Iris pigment epithelial cell (primary cell): Measurements from ENCODE around the gene AKAP8L.
A peak's percentile ranks its signal among the peaks of the same experiment; 100 is the strongest.
"Not testable (repeated sequence)": the region's sequence is repeated elsewhere in the genome, so short reads cannot be mapped to it uniquely, and the experiment has no call there.

Experiments used
- DNase-seq: peaks from one replicate; pipeline ENCODE4 v3.0.0-alpha.2; 2011; ENCODE audit warnings: low read depth

Gene AKAP8L

DNA sequence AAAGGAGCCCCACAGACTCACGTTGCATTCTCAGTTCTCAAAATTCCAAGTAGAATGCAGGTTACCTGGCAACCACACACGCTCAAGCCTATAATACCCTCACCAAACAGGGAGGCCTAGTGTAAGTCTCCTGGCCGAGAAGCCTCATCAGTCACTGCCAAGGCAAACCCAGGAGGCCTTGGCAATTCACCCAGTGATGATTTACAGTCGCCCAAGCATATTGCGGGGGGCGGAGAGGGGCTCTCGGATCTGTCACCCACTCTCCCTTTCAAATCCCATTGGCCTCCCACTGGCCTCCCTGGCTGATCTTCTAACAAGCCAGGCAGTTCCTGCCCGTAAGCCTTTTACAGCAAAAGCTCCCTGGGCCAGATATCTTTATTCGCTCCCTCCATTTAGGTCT lies 1.1 kb downstream of the AKAP8L start:
- peak; percentile 34 for DNase-seq

DNA sequence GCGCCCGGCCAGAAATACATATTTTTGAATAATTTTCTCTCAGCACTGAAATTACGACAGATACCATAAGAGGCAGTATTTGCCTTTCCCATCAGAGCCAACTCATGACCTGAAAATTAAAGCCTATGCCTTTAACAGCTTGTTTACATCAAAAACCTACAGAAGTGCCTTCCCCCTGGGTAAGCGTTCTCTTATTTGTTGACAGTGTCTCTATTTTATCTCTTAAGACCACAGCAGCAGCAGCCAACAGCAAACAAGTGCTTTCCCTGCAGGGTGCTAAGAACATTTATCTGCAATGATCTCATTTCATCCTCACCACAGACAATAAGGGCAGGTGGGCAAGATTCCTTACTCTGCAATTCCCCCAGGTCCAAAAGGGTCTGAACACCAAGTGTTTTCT lies 6.0 kb downstream of the AKAP8L start:
- DNase-seq = no peak

DNA sequence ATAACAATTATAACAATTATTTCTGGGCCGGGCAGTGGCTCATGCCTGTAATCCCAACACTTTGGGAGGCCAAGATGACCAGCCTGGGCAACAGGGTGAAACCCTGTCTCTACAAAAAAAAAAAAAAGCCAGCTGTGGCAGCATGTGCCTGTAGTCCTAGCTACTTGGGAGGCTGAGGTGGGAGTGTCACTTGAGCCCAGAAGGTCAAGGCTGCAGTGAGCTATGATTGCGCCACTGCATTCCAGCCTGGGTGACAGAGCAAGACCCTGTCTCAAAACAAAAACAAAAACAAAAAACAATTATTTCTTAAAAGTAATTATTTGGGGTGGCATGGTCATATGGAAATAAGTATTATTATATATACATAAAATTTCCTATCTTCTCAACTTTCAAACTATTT lies 7.4 kb downstream of the AKAP8L start:
- DNase-seq = not testable (repeated sequence)

DNA sequence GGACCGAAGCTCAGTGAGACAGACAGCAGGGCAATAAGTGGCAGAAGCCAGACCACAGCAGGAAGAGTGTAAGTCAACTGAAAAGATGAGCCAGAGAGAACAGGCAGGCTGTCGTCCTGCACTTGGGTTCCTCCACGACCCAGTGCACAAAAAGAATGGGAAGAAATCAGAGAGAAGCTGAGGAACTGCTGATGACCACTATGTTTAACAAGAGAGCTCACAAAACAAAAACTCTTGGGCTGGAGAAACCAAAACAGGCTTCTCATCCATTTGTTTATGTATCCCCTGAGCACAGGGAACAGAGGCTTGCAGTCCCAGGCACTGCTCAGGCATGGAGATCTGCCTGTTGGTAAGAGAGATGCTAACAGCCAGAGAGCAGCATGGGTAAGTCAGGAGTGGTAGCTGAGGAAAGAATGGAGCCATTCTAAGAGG lies 14.0 kb downstream of the AKAP8L start:
- DNase-seq = no peak

DNA sequence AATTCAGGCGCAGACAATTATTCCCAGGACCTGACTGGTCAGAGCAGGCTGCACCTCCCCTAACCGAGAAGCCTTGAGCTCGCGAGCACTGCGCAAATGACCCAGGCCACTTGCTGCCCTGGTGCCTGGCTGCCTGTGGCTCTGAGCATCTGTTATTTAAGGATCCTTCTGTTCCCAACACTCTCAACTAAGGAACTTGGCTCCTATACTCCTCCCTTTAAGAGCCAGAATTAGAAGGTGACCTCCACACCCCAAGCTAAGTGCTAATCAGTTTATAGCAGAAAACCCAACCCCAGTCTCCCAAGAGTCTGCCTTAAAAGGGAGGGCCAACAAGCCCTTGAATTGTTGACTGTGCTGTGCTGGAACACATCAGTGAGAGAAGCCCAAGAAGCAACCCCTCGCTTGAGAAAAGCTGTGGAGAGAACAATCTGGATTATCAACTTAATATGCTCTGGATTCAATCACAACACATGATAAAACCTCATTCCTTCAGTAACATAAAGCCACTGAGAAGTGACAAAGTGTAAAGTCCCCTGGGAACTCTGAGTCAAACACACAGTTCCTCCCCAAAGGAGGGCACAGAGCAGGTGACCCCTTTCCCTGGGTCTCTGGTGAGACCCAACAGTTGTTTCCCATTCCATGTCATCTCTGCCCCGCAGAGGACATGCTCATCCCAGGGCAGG lies 14.6 kb downstream of the AKAP8L start:
- DNase-seq = no peak

DNA sequence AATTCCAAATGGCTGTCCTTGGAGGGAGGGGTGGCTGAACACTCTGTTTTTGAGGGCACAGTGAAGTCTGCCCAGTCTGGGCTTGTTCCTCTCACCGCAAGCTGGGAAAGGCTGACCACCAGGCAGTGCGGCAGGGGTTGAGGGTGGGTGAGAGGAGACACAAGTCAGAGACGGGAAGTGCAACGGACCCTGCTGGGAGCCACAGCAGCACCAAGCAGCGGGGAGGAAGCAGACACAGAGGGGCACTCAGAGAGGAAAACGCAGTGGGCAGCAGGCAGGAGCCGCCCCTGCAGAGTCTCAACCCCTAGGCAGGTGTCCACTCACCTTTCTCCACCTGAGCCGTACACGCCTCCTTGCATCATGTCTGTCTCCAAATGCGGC lies 15.6 kb downstream of the AKAP8L start:
- no peak for DNase-seq

DNA sequence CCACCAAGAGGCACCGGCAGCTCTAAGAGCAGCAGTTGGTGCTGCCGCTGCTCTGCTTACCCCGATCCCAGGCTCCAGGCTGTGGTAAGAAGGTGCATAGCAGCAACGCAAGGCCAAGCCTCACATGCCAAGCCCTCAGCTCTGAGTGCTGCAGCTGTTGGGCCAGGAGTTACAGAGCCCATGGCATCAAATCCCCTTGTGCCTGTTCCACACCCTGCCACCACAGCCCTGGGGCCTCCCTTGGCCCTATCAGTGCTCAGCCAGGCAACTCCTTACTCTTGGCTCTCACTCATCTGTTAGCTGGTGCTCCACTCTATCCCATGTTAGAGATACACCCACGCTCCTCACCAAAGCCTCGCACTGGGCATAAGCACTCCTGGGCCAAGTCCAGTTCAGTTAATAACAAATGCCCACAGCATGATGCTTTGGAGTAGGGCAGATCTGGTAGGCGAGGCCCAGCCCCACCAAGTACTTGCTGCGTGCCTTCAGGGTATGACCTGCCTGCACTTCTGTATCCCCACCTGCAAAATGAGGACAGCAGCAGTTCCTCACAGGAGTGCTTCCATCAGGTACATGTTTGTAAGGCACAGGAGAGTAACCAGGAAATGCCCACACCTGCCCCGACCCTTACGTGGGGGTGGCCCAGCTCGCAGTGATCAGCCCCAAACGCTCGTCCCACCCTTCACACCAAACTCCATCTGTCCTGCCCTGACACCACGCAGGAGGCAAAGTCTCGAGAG lies 16.2 kb downstream of the AKAP8L start:
- DNase-seq = no peak

DNA sequence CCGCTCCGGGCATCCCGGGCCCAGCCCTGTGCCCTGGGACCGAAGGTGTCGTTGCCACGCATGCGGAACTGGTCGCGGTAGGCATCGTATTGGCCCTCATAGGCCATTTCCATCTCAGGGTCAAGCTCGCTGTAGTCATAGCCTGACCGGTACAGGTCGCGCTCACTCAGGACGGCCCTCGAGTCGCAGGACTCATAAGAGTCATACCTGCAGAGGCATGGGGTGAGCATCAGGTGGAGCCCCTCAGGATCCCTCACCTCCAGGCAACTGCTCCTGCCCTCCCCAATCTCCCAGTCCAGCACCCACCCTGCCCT lies 17.4 kb downstream of the AKAP8L start:
- no peak for DNase-seq

DNA sequence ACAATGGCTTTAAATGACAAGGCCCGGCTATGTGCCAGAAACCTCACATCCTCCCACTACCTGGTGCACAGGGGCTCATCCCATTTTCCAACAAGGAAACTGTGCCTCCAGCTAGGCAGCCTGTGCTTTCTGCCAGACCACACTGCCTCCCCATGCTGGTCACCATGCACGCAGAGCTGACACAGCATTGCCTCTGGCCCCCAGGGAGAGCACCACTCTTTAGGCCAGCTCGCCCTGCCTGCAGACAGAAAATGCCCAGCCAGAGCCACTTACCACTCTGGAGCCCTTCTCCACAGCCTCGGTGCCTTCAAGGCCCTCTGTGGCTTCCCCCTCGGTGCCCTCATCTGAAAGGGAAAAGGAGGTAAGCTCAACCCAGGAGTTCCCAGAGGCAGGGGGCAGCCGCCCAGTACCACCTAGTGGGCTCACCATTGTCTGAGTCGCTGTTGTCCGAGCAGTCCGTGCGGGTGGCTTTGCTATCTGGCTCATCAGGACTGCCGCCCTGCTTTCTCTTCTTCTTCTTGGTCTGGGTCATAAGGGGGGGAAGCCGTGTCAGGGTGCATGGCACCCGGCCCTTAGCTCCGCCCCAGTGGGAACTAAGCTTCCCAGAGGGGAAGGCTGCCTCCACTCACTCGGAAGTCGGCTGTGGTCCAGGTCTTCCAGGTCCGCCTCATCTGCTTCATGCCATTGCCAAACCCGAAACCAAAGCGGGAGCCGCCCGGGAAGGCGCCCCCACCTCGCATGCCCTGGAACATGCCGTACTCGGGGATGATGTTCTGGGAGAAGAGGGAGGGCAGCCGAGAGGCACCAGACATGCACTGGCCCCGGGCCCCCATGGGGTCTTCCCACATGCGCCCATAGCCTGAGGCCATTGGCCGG lies 18.0 kb downstream of the AKAP8L start:
- no peak for DNase-seq

DNA sequence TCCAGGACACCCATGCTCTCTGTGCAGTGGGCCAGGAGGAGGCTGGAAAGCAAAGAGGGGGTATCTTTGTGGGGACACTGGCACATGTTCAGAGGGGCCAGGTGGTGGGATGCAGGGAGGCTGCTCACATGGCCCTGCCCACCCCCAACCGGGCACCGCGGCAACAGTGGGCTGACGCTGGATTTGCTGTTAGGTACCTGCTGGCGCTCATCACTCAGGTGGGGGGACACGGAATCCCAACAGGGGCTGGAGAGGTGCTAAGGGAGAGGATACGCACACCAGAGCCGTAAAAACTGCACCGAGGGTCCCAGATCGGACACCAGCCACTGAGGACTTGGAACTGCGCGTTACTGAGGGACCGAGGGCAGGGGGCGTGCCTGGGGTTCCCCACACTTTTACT lies 19.2 kb downstream of the AKAP8L start:
- DNase-seq = no peak

DNA sequence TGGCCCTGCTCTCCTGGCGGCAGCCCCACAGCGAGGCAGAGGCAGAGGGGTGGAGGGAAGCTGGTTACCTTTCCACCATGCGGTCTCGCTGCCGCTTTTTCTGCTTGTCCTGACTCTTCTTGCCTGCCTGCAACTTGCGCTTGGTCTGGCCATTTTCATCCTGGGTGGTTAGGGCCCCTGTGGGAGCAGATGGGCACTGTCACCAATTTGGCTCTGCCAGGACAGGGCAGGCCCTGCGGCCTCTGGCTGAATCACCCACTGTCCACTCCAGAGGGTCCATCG lies 19.6 kb downstream of the AKAP8L start:
- DNase-seq = no peak

DNA sequence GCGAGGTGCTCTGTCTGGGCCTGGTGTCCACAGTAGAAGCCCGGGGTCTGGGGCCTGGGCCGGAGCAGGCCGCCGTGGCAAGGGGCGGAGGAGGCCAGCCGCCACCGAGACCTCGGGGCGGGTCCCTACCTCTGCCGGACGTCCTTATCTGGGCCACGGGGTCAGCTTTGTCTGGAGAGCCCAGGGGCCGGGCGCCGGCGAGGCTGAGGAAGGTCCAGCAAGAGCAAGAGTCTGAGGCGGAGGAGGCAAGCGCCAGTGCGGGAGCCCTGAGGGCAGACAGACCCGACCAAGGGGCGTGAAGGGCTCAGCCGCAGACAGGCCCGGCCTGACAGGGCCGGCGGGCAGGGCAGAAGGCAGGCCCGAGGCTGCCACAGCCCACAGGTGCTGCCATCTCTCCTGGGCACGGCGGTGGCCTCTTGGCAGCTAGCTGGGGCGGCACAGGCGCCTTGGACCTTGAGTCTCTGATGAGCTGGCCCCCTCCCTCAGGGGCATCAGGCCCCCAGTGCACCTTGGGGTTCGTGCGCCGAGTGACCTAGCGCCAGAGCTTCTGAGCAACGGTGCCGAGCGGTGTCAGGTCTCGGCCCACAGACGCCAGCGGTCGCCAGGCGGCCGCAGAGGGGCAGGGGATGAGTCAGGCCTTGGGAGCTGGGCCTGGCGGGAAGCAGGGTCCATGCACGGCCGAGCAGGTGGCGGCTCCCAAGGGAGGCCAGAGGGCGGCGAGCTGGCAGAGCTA lies 20.1 kb downstream of the AKAP8L start:
- DNase-seq = no peak

DNA sequence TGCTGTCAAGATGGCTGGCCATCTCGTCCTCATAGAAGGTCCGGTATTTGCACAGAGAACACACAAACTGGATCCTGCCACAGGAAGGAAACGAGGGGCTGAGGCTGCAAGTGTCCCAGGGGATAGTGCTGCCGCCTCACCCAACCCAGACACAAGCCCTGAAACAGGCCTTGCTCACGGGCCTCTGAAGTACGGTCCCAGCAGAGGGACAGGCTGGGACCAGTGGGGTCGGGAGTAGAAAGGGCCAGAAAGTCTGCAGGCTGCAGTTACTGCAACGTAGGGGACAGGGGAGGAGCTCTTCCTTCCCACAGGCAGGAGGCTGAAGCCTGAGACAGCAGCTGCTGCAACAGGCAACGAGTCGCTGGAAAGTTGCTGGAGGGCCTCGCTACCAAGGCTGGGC lies 21.0 kb downstream of the AKAP8L start:
- DNase-seq = no peak

DNA sequence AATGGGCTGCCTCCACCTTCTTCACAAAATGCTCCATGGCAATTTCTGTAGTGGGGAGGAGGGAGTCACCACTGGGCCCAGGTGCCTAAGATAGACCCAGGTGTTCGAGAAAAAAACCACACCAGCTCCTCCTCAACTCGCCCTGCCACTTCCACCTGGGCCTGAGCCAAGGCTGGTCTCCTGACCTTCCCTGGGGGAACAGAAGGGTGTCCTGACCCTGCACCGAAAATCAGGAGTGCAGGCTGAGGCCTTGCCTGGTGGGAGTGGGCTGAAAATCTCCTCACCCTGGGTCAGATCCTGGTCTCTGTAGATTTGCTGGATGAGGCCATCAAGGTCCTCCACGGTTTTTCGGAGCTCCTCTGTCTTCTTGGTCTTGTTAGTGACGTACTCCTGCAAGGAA lies 21.6 kb downstream of the AKAP8L start:
- DNase-seq = no peak

DNA sequence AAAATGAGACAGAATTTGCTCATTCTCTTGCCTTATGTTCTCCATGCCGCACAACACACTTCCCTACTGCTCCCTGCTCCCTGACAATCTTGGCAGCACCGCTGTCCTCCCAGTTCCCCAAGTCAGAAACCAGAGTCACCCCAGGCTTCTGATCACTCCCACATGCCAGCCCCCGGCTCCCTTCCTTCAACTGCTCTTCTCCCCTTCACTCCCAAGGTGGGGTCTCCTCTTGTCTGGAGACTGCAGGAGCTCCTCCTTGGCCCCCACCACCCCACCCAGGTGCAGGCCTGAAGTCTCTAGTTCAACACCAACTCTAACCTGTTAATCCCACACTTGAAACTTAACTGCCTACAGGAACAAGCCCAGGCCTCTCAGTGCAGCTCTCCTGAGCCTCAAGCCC lies 22.4 kb downstream of the AKAP8L start:
- DNase-seq = no peak

DNA sequence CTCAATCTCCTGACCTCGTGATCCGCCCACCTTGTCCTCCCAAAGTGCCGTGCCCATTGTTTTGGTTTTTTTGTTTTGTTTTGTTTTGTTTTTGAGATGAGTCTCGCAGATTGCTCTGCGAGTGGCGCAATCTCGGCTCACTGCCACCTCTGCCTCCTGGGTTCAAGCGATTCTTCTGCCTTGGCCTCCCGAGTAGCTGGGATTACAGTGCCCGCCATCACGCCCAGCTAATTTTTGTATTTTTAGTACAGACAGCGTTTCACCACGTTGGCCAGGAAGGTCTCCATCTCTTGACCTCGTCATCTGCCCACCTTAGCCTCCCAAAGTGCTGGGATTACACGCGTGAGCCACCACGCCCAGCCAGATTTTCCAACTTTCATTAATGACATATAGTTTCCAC lies 23.5 kb downstream of the AKAP8L start:
- not testable (repeated sequence) for DNase-seq

DNA sequence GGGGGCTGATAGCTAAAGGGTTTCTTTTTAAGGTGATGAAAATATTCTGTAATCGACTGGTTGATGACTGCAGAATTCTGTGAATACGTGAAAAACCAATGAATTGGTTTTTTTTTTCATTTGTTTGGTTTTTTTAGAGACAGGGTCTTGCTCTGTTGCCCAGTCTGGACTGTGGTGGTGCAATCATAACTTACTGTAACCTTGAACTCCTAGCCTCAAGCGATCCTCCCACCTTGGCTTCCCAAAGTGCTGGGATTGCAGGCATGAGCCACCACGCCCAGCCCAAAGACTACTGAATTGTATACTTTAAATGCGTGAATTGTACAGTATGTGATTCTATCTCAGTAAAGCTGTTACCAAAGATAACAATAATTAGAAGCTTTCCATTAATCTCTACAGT lies 24.4 kb downstream of the AKAP8L start:
- no peak for DNase-seq

DNA sequence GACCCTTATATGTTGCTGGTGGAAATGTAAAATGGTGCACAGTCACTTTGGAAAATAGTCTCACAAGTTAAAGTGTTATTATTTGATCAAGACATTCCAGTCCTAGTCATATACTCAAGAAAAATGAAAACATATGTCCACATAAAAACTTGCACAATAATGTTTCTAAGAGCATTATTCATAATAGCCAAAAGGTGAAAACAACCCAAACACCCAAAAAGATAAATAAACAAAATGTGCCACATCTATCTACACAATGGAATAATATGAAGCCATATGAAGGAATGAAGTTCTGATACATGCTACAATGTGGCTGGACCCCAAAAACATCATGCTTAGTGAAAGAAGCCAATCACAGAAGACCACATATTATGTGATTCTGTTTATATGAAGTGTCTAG lies 24.8 kb downstream of the AKAP8L start:
- DNase-seq = peak; percentile 58

DNA sequence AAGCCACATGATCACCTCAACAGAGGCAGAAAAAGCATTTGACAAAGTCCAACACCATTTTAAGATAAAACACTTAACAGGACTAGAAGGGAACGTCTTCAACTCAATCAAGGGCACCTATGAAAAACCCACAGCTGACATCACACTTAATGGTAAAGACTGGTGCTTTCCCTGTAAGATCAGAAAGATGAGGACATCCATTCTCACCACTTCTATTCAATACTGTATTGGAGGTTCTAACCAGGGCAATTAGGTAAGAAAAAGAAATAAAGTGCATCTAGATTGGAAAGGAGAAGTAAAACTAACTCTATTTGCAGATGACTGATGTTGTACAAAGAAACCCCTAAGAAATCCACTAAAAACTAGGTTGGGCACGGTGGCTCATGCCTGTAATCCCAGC lies 28.0 kb downstream of the AKAP8L start:
- no peak for DNase-seq

DNA sequence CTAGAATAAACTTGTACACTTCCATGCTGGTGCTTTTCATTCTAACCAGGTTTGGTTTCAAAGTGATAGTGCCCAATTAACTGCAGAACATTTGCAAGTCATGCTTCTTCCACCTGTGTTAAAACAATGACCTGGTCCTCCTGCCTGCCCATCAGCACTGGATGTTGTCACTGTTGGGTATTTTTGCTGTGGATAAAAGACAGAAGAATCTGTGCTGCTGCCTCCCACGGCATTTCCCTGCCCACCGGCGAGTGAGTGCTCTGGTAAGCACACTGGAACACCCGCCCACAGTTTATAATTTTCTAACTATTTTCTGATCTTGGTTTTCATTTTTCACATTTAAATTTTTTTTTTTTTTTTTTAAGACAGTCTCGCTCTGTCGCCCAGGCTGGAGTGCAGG lies 36.9 kb downstream of the AKAP8L start:
- DNase-seq = no peak

DNA sequence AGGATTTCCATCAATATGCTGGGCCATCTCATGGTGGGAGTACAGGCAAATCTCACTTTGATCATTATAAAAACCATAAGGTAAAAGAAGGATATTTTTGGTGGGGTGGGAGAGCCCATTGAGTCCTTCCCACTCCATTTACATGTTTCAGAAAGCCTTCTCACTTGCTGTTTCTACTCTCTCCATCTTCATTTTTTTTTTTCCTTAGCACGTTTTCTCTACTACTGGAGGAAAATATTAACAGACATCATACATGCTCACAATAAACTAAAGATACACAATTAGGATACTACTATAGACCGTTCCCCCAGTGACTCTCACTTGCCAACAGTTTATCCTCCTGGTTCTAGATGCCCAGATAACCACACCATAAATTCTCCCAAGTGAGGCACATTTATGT lies 37.4 kb downstream of the AKAP8L start:
- no peak for DNase-seq

DNA sequence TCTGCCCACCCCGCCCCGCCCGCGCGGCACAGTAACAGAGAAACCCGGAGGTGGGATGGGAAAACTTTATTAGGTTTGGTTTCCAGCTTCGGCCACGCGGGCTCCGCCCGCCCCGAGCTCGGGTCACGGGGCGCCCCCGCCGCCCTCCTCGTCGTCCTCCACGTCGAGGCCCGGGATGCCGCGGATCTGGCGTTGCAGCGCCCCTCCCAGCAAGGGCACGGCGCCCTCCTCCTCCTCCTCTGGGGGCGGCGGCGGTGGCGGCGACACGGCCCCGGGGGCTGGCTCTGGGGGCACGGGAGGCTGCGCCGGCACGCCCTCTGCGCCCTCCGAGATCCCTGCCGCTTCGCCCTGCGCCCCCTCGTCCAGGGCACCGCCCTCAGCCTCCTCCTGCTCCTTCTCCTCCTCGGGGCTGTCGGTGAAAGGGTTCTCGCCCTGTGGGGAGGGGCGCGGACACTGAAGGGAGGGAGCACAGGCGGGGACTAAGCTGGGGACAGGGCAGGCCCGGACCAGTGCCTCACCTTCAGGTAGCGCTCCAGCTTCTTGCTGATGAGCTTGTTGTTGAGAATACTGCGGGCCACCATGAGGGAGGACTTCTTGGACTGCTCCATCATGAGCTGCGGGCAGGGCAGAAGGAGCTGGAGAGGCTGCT lies 38.7 kb downstream of the AKAP8L start:
- DNase-seq = peak; percentile 41
